Tibial artery (tissue), 4 donors: ENCODE measurements around the gene TMCO4.

Experiments
- DNase-seq, 2 donors: peaks; one replicate each; pipeline ENCODE4 v3.0.0-alpha.2; 2019
- H3K27ac ChIP-seq, 2 donors: fragments of 200-600 bp; sonication (generic) in 1 of 2; 1 replicate in 1 of 2; 2 replicates in 1 of 2; pipeline ENCODE4 v1.5.1; 2018 to 2019; ENCODE audit warnings: mild to moderate bottlenecking in 1 of 2
- H3K27me3 ChIP-seq, 2 donors: fragments of 200-600 bp; sonication (generic) in 1 of 2; one replicate each; pipeline versions ENCODE4 v1.5.1 to v1.6.0; 2016 to 2019
- H3K36me3 ChIP-seq, 3 donors: fragments of 200-600 bp; sonication (generic) in 2 of 3; one replicate each; pipeline ENCODE4 v1.5.1; 2016 to 2019; ENCODE audit warnings: mild to moderate bottlenecking in 2 of 3
- H3K4me1 ChIP-seq, 4 donors: fragments of 200-600 bp; sonication (generic) in 2 of 4; 1 replicate in 3 of 4; 2 replicates in 1 of 4; pipeline ENCODE4 v1.5.1; 2016 to 2019
- H3K4me3 ChIP-seq, 2 donors: fragments of 200-600 bp; sonication (generic) in 1 of 2; 1 replicate in 1 of 2; 2 replicates in 1 of 2; pipeline ENCODE4 v1.5.1; 2018 to 2019; ENCODE audit warnings: mild to moderate bottlenecking in 2 of 2
- H3K9me3 ChIP-seq, 3 donors: fragments of 200-600 bp; sonication (generic) in 1 of 3; one replicate each; pipeline ENCODE4 v1.5.1; 2016 to 2019
- CTCF ChIP-seq, 2 experiments: fragments of 200-600 bp in 1 of 2; fragments of 450-650 bp in 1 of 2; IDR thresholded peaks; one replicate each; pipeline ENCODE4 v1.5.1; 2017 to 2019; ENCODE audit warnings: antibody characterized with exemption in 2 of 2, mild to moderate bottlenecking in 1 of 2, moderate library complexity in 1 of 2
- intact Hi-C: fragments of 100-400 bp; cut with DNase I; formaldehyde crosslinking; loops from one replicate; pipeline ENCODE4 v1.15.0; 2023; ENCODE audit warnings: low total_unique reads

The TMCO4 gene

DNA sequence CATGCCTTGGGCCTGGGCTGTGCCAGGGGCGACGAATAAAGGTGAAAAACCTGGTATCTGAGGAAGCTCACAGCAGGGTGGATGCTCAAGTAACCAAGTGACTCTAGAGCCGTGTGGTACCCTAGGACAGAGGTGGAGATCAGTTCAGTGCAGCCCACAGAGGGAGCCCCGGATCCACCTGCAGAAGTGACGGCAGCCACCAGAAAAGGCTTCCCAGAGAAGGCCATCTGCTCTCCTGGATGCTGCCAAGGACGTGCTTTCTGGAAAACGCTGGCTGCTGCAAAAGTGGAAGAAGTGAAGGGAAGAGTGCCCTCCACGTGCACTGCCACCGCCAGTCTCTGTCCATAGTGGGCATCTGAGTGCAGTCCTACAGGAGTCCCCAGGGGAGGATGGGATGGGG lies 27.7 kb downstream of the TMCO4 start:
- H3K27ac ChIP-seq, result no peak overlapping the region
- H3K27me3 ChIP-seq, result no peaks in the 10 kb centered on the region
- no peak for DNase-seq
- no peak overlapping the region for H3K4me3 ChIP-seq
- H3K9me3 ChIP-seq, result no peaks in the 10 kb centered on the region
- intact Hi-C loops, result no loop called here
- peaks cover 30 to 92% (median 55%) of the 10 kb centered on the region in 3 donors for H3K36me3 ChIP-seq
- TF ChIP-seq CTCF (IDR thresholded peaks at IDR 0.05), result no peak
- H3K4me1 ChIP-seq, result no peaks in the 10 kb centered on the region

DNA sequence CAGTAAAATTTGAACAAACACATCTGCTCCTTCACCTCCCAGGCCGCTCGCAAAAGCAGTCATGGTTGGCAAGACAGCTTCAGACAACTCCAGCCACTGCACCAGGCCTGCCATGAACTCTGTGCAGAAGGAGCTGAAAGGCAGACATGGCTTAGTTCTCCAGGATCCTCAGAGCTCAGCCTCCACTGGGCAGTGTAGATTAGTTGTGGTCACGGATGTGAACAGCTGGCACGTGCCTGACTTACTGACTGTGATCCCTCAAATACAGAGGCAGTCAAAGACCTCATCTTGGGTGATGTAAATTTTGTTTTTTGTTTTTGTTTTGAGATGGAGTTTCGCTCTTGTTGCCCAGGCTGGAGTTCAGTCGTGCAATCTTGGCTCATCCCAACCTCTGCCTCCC lies 28.4 kb downstream of the TMCO4 start:
- no peak overlapping the region for H3K27ac ChIP-seq
- H3K9me3 ChIP-seq, result no peaks in the 10 kb centered on the region
- intact Hi-C loops, result no loop called here
- DNase-seq, result no peak
- H3K36me3 ChIP-seq, result peaks cover 30 to 86% (median 48%) of the 10 kb centered on the region in 3 donors
- H3K4me3 ChIP-seq, result no peak overlapping the region
- no peaks in the 10 kb centered on the region for H3K4me1 ChIP-seq
- no peak for TF ChIP-seq CTCF (IDR thresholded peaks at IDR 0.05)
- H3K27me3 ChIP-seq, result no peaks in the 10 kb centered on the region

GRCh38 chr1:19770436-19771190 lies 29.1 kb downstream of the TMCO4 start:
- H3K27ac ChIP-seq, result no peak overlapping the region
- intact Hi-C loops, result no loop called here
- no peaks in the 10 kb centered on the region for H3K27me3 ChIP-seq
- peaks cover 0 to 5% (median 0%) of the 10 kb centered on the region in 4 donors for H3K4me1 ChIP-seq
- H3K9me3 ChIP-seq, result no peaks in the 10 kb centered on the region
- TF ChIP-seq CTCF (IDR thresholded peaks at IDR 0.05), result no peak
- peaks cover 26 to 80% (median 43%) of the 10 kb centered on the region in 3 donors for H3K36me3 ChIP-seq
- DNase-seq, result no peak
- no peak overlapping the region for H3K4me3 ChIP-seq

- Histone ChIP-seq H3K27ac (no peak overlapping the region), H3K4me3 (no peak overlapping the region), H3K4me1 (peaks cover 0 to 10% (median 0%) of the 10 kb centered on the region in 4 donors), H3K27me3 (no peaks in the 10 kb centered on the region), H3K9me3 (no peaks in the 10 kb centered on the region), H3K36me3 (peaks cover 24 to 75% (median 38%) of the 10 kb centered on the region in 3 donors)
- no peak for DNase-seq
- intact Hi-C loops, result no loop called here
- TF ChIP-seq CTCF (IDR thresholded peaks at IDR 0.05), result no peak
These were observed 30.3 kb downstream of the TMCO4 start for GRCh38 chr1:19769211-19769932.

GRCh38 chr1:19768353-19769210 lies 31.1 kb downstream of the TMCO4 start:
- no peak overlapping the region for H3K4me3 ChIP-seq
- peaks cover 19 to 75% (median 32%) of the 10 kb centered on the region in 3 donors for H3K36me3 ChIP-seq
- intact Hi-C loops, result no loop called here
- H3K27ac ChIP-seq, result no peak overlapping the region
- H3K4me1 ChIP-seq, result peaks cover 0 to 10% (median 0%) of the 10 kb centered on the region in 4 donors
- no peaks in the 10 kb centered on the region for H3K9me3 ChIP-seq
- no peaks in the 10 kb centered on the region for H3K27me3 ChIP-seq
- no peak for DNase-seq
- no peak for TF ChIP-seq CTCF (IDR thresholded peaks at IDR 0.05)
